GM13976 (cell line): ENCODE results near the gene NEURL1B.

Experiments
- DNase-seq: peaks from one replicate; pipeline ENCODE4 v3.0.0; 2012; ENCODE audit warnings: low spot score
- CTCF ChIP-seq: IDR thresholded peaks from 2 replicates; pipeline ENCODE4 v1.5.1; 2012; ENCODE audit warnings: borderline replicate concordance, mild to moderate bottlenecking; ENCODE audit not compliant: insufficient read depth; ENCODE audit errors: extremely low read depth, missing control alignments, control extremely low read depth
- in situ Hi-C: fragments of 300-500 bp; cut with MboI; formaldehyde crosslinking; loops from one replicate; pipeline ENCODE4 v1.12.0; 2022; ENCODE audit warnings: low sequenced_read_pairs, mixed read lengths, inconsistent platforms; ENCODE audit not compliant: unreplicated experiment

The NEURL1B gene

GRCh38 chr5:172687940-172688339 lies 46.9 kb downstream of the NEURL1B start:
- DNase-seq, result no peak
- no peak for TF ChIP-seq CTCF
- in situ Hi-C loops, result no loop called here

- no peak for TF ChIP-seq CTCF
- peak; percentile 75 for DNase-seq
- in situ Hi-C loops, result no loop called here
Measured at GRCh38 chr5:172688349-172689217, 47.5 kb downstream of the NEURL1B start.

- in situ Hi-C loops, result no loop called here
- TF ChIP-seq CTCF, result no peak
- no peak for DNase-seq
Measured at GRCh38 chr5:172689218-172689572, 48.1 kb downstream of the NEURL1B start.

- TF ChIP-seq CTCF, result no peak
- DNase-seq, result no peak
- in situ Hi-C loops, result no loop called here
Measured at GRCh38 chr5:172689801-172690200, 48.7 kb downstream of the NEURL1B start.

GRCh38 chr5:172690258-172691075 lies 49.4 kb downstream of the NEURL1B start:
- TF ChIP-seq CTCF, result no peak
- in situ Hi-C loops, result no loop called here
- DNase-seq, result peak; percentile 73

- in situ Hi-C loops, result no loop called here
- DNase-seq, result no peak
- TF ChIP-seq CTCF, result no peak
Measured at GRCh38 chr5:172691886-172692285, 50.8 kb downstream of the NEURL1B start.
